DMS153 treated with DMSO at 0.1 percent for 48 hours (cell line): Measurements from ENCODE around the gene KPNA3.
"Not testable (repeated sequence)": the region's sequence is repeated elsewhere in the genome, so short reads cannot be mapped to it uniquely, and the experiment has no call there.

Experiments used
- DNase-seq: peaks from one replicate; lab custom pipeline; 2025; ENCODE audit not compliant: unreplicated experiment; lab: John Stamatoyannopoulos, UW

Gene KPNA3, protein sequence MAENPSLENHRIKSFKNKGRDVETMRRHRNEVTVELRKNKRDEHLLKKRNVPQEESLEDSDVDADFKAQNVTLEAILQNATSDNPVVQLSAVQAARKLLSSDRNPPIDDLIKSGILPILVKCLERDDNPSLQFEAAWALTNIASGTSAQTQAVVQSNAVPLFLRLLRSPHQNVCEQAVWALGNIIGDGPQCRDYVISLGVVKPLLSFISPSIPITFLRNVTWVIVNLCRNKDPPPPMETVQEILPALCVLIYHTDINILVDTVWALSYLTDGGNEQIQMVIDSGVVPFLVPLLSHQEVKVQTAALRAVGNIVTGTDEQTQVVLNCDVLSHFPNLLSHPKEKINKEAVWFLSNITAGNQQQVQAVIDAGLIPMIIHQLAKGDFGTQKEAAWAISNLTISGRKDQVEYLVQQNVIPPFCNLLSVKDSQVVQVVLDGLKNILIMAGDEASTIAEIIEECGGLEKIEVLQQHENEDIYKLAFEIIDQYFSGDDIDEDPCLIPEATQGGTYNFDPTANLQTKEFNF

GRCh38 chr13:49792550-49793324, at the start of gene KPNA3:
KPNA3 (minus strand) TSS chr13:49792682; CDS start chr13:49792506, 176 bp downstream.
- peak; percentile 94 for DNase-seq

DNA sequence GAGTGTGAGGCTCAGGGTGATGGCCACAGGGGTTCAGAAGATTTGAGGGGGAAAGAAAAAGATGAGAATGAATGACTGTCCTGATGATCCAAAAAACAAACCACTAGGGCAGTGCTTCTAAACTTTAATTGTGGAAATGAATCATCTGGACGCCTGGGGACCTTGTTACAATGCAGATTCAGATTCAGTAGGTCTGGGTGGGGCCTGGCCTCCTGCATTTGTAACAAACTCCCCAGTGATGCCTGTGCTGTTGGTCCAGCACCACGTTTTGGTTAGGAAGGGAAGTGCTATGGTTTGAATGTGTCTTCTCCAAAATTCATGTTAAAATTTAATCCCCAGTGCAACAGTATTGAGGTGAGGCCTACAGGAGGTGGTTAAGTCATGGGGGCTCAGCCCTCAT, 49.5 kb upstream of the KPNA3 start:
- DNase-seq, result no peak

- DNase-seq, result no peak
These were observed 48.2 kb upstream of the KPNA3 start for GRCh38 chr13:49840675-49841074.

DNA sequence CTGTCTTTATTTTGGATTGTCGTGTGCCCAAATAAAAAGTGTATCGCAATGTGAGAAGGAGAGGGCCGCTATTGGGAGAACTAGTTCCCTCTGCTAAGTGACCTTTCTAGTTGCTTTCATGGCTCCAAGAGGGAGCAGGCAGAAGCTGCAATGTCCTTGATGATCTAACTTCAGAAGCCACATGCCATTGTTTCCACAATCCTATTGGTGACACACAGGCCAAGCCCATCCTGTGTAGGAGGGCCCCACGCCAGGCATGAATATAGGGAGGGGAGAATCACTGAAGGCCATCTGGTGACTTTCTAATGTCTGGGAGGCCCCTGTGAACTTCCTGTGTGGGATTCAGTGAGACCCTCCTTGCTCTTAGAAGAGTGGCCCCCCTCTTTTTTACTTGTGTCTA, 47.8 kb upstream of the KPNA3 start:
- DNase-seq, result no peak

DNA sequence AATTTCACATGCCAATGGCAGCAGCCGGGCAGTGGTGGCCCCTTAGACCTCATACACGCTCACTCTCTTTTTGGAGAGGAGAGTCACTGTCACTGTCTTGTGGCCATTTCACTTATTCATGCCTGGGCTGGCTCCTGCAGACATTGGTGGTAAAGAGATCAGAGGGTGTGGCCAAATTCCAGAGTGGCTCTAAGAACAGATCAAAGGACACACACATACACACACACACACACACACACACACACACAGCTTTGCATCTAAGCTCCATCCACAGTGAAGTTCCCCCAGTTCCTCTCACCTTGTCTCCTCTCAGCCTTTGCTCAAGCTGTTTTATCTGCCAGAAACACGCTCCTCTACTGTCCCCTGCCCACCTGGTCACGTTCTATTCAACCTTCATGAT, 46.5 kb upstream of the KPNA3 start:
- DNase-seq, result no peak

DNA sequence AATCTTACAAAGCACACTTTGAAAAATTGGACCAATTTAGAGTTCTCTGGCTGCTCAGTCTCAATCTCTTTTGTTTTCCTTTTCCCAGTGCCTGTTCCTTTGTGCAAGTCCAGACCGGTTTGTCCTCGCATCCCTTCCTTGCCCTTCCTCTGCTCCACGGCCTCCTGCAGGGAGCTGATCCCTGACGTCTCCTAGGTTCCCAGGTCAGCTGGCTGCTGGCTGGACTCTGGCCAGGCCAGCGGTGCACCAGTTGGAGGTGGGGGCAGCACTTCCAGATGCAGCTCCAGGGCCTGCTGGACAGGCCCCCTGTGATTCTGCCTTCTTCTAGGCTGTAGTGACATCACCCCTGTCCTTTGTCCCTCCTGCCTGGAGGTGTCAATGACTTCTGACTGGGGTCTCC, 44.0 kb upstream of the KPNA3 start:
- DNase-seq, result no peak

- no peak for DNase-seq
These were observed 40.9 kb upstream of the KPNA3 start for GRCh38 chr13:49833402-49833801.

GRCh38 chr13:49831455-49831854, 39.0 kb upstream of the KPNA3 start:
- no peak for DNase-seq

GRCh38 chr13:49830721-49831120, 38.2 kb upstream of the KPNA3 start:
- no peak for DNase-seq

GRCh38 chr13:49829715-49830114, 37.2 kb upstream of the KPNA3 start:
- no peak for DNase-seq

GRCh38 chr13:49828453-49828852, 36.0 kb upstream of the KPNA3 start:
- no peak for DNase-seq

DNA sequence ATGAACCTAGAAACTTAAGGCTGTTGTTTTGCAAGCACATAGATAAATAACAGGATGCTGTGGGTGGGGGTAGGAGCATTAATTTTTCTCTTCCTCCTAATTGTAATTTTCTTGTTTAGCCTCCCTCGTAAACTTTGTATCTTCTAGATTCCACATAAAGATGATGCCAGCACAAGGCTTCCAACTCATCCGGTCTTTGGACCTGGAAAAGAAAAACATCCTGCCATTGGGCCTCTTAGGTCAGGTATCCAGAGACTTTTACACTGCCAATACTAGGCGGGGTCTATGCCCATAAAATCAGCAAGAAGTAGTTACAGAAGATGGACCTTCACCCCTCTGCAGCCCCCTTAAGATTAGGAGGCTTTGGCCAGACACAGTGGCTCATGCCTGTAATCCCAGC, 35.4 kb upstream of the KPNA3 start:
- no peak for DNase-seq

DNA sequence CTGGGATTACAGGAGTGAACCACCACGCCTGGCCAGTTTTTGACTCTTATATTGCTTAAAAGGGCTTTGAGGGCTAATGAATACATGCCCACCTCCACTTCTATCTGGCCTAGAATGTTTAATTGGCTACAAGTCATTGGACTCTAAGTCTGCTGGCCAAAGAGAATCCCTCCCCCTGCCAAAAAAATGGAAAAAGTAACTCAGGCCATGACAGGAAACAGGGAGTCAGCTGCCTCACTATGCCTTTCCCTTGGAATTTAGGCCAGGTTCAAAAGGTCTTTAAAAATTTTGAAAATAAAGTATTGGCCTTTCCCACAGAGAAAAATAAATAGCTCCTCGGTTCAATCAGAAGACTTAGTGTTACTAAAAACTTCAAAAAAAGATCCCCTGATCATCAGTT, 34.9 kb upstream of the KPNA3 start:
- DNase-seq, result no peak

- DNase-seq, result no peak
These were observed 28.9 kb upstream of the KPNA3 start for GRCh38 chr13:49821216-49822009.

- no peak for DNase-seq
These were observed 28.2 kb upstream of the KPNA3 start for GRCh38 chr13:49820591-49821215.

DNA sequence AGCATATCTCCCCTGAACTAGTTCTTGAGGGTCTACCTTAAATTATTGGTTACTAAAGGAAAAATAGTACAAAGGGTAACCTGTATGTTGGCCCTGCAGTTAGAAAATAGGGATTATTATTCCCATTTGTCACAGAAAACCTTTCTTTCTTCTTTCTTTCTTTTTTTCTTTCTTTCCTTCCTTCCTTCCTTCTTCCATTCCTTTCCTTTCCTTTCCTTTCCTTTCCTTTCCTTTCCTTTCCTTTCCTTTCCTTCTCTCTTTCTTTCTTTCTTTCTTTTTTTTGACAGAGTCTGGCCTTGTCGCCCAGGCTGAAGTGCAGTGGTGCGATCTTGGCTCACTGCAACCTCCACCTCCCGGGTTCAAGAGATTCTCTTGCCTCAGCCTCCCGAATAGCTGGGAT, 23.6 kb upstream of the KPNA3 start:
- not testable (repeated sequence) for DNase-seq

DNA sequence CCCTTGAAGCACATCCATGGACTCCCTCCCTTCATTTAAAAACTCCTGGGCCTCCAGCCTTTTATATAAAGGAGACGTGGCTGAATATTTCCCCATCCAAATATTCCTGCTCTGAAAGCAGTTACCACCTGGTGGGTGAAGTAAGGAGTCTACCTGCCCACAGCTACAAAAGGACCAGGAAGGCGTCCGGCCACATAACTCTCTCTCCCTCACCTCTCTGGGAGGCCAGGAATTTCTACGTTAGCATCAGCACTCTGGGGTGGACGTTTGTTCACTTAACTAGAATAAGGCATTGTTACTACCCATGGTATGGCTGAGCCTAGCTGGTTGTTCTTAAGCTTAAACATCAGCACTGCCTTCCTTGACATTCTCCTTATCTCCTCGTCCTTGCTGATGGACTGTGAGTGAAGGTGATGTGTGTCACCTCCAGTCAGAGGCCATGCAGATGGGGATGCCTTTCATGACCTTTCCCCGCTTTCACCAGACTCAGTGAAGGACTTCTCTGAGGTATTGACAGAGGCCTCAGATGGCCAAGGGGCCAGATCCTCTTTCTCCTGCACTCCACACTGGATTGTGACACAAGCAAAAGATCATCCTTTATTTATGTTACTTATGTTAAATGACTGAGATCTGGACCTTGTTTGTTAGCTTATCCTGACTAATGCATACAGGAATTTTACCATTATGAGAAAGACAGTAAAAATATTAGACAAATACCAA, 22.2 kb upstream of the KPNA3 start:
- no peak for DNase-seq

DNA sequence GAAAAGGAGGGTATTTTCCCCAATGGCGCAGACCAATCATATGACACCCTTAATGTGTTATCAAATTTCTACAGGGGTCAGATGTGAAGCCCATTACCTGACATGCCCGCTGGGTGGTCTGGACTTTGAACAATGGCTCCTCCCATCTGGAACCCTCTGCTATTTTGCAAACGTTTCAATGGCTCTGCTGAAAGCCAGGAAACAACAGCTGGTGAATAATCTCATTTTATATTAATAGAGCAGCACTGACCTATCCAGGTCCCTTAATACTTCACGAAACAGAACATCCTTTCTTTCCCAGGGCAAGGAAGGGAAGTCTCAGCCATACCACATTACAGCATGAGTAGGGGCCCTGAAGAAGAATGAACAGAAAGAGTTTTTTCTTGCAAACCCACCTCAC, 20.3 kb upstream of the KPNA3 start:
- DNase-seq, result no peak

DNA sequence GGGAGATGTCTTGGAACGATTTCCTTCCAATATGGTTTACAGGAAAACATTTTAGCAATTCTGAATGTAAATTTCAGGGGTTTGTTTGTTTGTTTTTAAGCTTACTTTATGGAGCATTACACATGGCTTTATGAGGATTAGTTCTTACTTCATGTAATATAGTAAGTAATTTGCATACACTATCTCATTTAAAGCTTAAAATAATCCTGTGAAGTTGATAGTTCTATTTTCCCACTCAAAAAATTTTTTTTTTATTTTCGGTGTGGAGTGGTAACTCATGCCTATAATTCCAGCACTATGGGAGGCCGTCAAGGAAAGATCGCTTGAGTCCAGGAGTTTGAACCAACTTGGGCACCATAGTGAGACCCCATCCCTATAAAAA, 19.0 kb upstream of the KPNA3 start:
- DNase-seq, result no peak
